Panc1 (cell line): ENCODE data around the gene PLCB4. TPM values are rescaled to one million over a fixed set of nuclear protein-coding genes. Genes with fewer than 3 reads are reported as not detected.

Experiments
- ATAC-seq: fragments of 200-7000 bp; cut with Tn5 transposase; 2 replicates; pipeline ENCODE4 v1.9.1; 2020; ENCODE audit warnings: mild to moderate bottlenecking, moderate library complexity
- BruUV-seq: library from RNA; stranded (reverse); fragments of 400-500 nt; replicated peaks from 2 replicates; lab custom pipeline; 2021; lab: Mats Ljungman, UMichigan
- CTCF ChIA-PET: fragments of 300-600 bp; sonication (Branson Sonifier 250); formaldehyde crosslinking; loops from one replicate; lab custom pipeline; 2022; ENCODE audit warnings: antibody characterized with exemption; lab: Charles Lee
- POLR2A ChIA-PET: fragments of 300-600 bp; sonication (Branson Sonifier 250); formaldehyde crosslinking; loops from one replicate; lab custom pipeline; 2022; ENCODE audit warnings: antibody characterized with exemption; lab: Charles Lee
- DNase-seq: peaks from one replicate; pipeline ENCODE4 v3.0.0-alpha.2; 2010; ENCODE audit warnings: low read depth, low spot score
- H3K27ac ChIP-seq: 2 replicates; pipeline ENCODE4 v1.5.1; 2011; ENCODE audit warnings: mild to moderate bottlenecking, low read length, inconsistent platforms
- H3K27me3 ChIP-seq: fragments of 200-500 bp; sonication (Bioruptor generic); 2 replicates; pipeline ENCODE4 v1.6.0; 2014; ENCODE audit warnings: low read length, inconsistent platforms; ENCODE audit not compliant: control insufficient read depth, insufficient read depth
- H3K36me3 ChIP-seq: fragments of 200-500 bp; sonication (Bioruptor generic); 2 replicates; pipeline ENCODE4 v1.5.1; 2014; ENCODE audit warnings: inconsistent platforms, mild to moderate bottlenecking, low read length, moderate library complexity; ENCODE audit not compliant: control insufficient read depth, insufficient read depth
- H3K4me1 ChIP-seq: 2 replicates; pipeline ENCODE4 v1.5.1; 2011; ENCODE audit warnings: inconsistent platforms, mild to moderate bottlenecking, low read length, moderate library complexity; ENCODE audit not compliant: control insufficient read depth, insufficient read depth
- H3K4me3 ChIP-seq, 2 experiments: 2 replicates each; pipeline ENCODE4 v1.5.1; 2011 to 2012; ENCODE audit warnings: low read depth in 2 of 2, low read length in 2 of 2, mild to moderate bottlenecking in 2 of 2, inconsistent platforms in 1 of 2, moderate library complexity in 1 of 2
- H3K9me3 ChIP-seq: fragments of 200-500 bp; sonication (Bioruptor generic); 2 replicates; pipeline ENCODE4 v1.5.1; 2014; ENCODE audit warnings: low read depth, mild to moderate bottlenecking, inconsistent platforms, low read length, moderate library complexity; ENCODE audit not compliant: control insufficient read depth, insufficient read depth
- CTCF ChIP-seq: fragments of 450-650 bp; IDR thresholded peaks from 2 replicates; pipeline ENCODE4 v1.5.1; 2017; ENCODE audit warnings: mild to moderate bottlenecking
- POLR2AphosphoS5 ChIP-seq: IDR thresholded peaks from 2 replicates; pipeline ENCODE4 v1.6.1; 2012; ENCODE audit warnings: mild to moderate bottlenecking, low read depth, low read length, moderate library complexity
- SIN3A ChIP-seq: IDR thresholded peaks from 2 replicates; pipeline ENCODE4 v1.6.1; 2012; ENCODE audit warnings: low read depth, mild to moderate bottlenecking, low read length, moderate library complexity, borderline replicate concordance; ENCODE audit not compliant: insufficient read depth
- TCF7L2 ChIP-seq: IDR thresholded peaks from 2 replicates; pipeline ENCODE4 v1.6.1; 2011; ENCODE audit warnings: mild to moderate bottlenecking, low read depth, low read length, inconsistent platforms
- in situ Hi-C: cut with HindIII; loops from 2 replicates; pipeline ENCODE4 v1.10.0; 2016; ENCODE audit warnings: low sequenced_read_pairs, low pct_unique_long_range_greater_than_20kb
- intact Hi-C: fragments of 100-400 bp; cut with micrococcal nuclease; formaldehyde crosslinking; loops from one replicate; pipeline ENCODE4 v1.10.0; 2022; ENCODE audit not compliant: unreplicated experiment
- total RNA-seq: library from RNA; stranded (reverse); gene quantifications from one replicate; pipeline ENCODE4 v1.2.1, GENCODE V29; 2021; ENCODE audit not compliant: unreplicated experiment
- TF ChIP-seq, protein P1 (sequence below), 2 experiments: IDR thresholded peaks; 2 replicates each; pipeline ENCODE4 v1.6.1; 2011 to 2012; ENCODE audit warnings: low read depth in 2 of 2, control low read depth in 1 of 2, low read length in 1 of 2, mild to moderate bottlenecking in 1 of 2, moderate library complexity in 1 of 2; ENCODE audit not compliant: insufficient read depth in 1 of 2

PLCB4 gene
- total RNA-seq, 1 experiment from 2014 or later: 1.5 TPM

- Histone ChIP-seq H3K4me3 (no peak overlapping the region), H3K4me1 (no peaks in the 10 kb centered on the region), H3K27me3 (no peaks in the 10 kb centered on the region), H3K9me3 (no peaks in the 10 kb centered on the region), H3K27ac (no peak overlapping the region), H3K36me3 (no peaks in the 10 kb centered on the region)
- intact Hi-C loops (no loop called here), in situ Hi-C loops (no loop called here)
- ChIA-PET CTCF (no interaction called here), POLR2A (no interaction called here)
- BruUV-seq: no TSS peak
- DNase-seq: no peak
- no peak for ATAC-seq
- TF ChIP-seq TCF7L2 (no peak), SIN3A (no peak), POLR2AphosphoS5 (no peak), CTCF (no peak)
- TF ChIP-seq, protein P1, sequence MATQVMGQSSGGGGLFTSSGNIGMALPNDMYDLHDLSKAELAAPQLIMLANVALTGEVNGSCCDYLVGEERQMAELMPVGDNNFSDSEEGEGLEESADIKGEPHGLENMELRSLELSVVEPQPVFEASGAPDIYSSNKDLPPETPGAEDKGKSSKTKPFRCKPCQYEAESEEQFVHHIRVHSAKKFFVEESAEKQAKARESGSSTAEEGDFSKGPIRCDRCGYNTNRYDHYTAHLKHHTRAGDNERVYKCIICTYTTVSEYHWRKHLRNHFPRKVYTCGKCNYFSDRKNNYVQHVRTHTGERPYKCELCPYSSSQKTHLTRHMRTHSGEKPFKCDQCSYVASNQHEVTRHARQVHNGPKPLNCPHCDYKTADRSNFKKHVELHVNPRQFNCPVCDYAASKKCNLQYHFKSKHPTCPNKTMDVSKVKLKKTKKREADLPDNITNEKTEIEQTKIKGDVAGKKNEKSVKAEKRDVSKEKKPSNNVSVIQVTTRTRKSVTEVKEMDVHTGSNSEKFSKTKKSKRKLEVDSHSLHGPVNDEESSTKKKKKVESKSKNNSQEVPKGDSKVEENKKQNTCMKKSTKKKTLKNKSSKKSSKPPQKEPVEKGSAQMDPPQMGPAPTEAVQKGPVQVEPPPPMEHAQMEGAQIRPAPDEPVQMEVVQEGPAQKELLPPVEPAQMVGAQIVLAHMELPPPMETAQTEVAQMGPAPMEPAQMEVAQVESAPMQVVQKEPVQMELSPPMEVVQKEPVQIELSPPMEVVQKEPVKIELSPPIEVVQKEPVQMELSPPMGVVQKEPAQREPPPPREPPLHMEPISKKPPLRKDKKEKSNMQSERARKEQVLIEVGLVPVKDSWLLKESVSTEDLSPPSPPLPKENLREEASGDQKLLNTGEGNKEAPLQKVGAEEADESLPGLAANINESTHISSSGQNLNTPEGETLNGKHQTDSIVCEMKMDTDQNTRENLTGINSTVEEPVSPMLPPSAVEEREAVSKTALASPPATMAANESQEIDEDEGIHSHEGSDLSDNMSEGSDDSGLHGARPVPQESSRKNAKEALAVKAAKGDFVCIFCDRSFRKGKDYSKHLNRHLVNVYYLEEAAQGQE (IDR thresholded peaks at IDR 0.05; ENCODE audit: insufficient read depth in 1 of 2, low read depth in 2 of 2, low read length in 1 of 2): no peak
Observed at GRCh38 chr20:9142809-9143208, 73.9 kb downstream of the PLCB4 start.

DNA sequence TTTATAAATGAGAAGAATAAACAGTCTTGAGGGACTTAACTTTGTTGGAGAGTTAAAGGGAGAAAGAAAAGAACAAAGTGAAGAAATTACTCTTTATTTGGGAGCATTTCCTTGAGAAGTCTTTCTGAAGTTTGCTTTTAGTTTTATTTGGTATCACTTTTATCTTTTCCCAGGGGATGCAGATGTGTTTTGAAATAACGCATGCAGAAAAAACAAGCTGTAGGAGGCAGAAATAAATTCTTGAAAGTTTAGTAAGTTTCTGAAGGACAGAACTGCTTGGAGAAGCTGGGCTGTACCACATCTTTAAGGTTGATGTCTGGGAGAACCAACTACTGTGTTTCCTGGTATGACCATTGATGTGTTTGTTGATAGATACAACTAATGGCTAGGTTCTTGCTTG lies 75.0 kb downstream of the PLCB4 start:
- H3K4me3 ChIP-seq: no peak overlapping the region
- intact Hi-C loops (no loop called here), in situ Hi-C loops (no loop called here)
- no peak for DNase-seq
- no peak overlapping the region for H3K27ac ChIP-seq
- CTCF ChIA-PET: no interaction called here
- no peak for ATAC-seq
- no peaks in the 10 kb centered on the region for H3K9me3 ChIP-seq
- H3K36me3 ChIP-seq: no peaks in the 10 kb centered on the region
- TF ChIP-seq POLR2AphosphoS5 (no peak), TCF7L2 (no peak), SIN3A (no peak), CTCF (no peak)
- TF ChIP-seq, protein P1 (IDR thresholded peaks at IDR 0.05; ENCODE audit: insufficient read depth in 1 of 2, low read depth in 2 of 2, low read length in 1 of 2): no peak
- no peaks in the 10 kb centered on the region for H3K4me1 ChIP-seq
- POLR2A ChIA-PET: interaction anchor here (0.7 kb wide), 1 partner anchor 439 kb away, joined by 5 read pairs; no protein-coding TSS in a partner anchor
- BruUV-seq: no TSS peak
- no peaks in the 10 kb centered on the region for H3K27me3 ChIP-seq
